Prostate gland (tissue), 2 donors: ENCODE data around the gene CD47. TPM values are rescaled to one million over a fixed set of nuclear protein-coding genes. Genes with fewer than 3 reads are reported as not detected.

Experiments used
- DNase-seq: peaks from one replicate; pipeline ENCODE4 v3.0.0-alpha.2; 2019; ENCODE audit warnings: low spot score
- H3K27ac ChIP-seq, 2 donors: fragments of 200-600 bp; sonication (generic); 2 replicates each; pipeline ENCODE4 v1.5.1; 2017 to 2019
- H3K27me3 ChIP-seq: fragments of 200-600 bp; sonication (generic); replicated peaks from 2 replicates; pipeline ENCODE4 v1.5.1; 2019; ENCODE audit not compliant: insufficient read depth
- H3K36me3 ChIP-seq, 2 donors: fragments of 200-600 bp; sonication (generic); 1 replicate in 1 of 2; 2 replicates in 1 of 2; pipeline versions ENCODE4 v1.5.1 to v1.8.1; 2017 to 2019
- H3K4me1 ChIP-seq: fragments of 200-600 bp; sonication (generic); replicated peaks from 2 replicates; pipeline ENCODE4 v1.5.1; 2019
- H3K4me3 ChIP-seq, 2 donors: fragments of 200-600 bp; sonication (generic); 2 replicates each; pipeline ENCODE4 v1.5.1; 2017 to 2019
- H3K9me3 ChIP-seq: fragments of 200-600 bp; sonication (generic); 2 replicates; pipeline ENCODE4 v1.5.1; 2017
- POLR2A ChIP-seq: fragments of 450-650 bp; IDR thresholded peaks from one replicate; pipeline ENCODE4 v1.6.1; 2016; ENCODE audit warnings: antibody characterized with exemption, mild to moderate bottlenecking
- POLR2AphosphoS5 ChIP-seq: sonication (generic); formaldehyde crosslinking; IDR thresholded peaks from one replicate; pipeline ENCODE4 v1.6.1; 2017; ENCODE audit warnings: antibody characterized with exemption
- WGBS: methylation state at CpG from one replicate; pipeline ENCODE4 v1.1.5; 2018; 5-methylcytosine and 5-hydroxymethylcytosine counted together
- intact Hi-C: fragments of 100-400 bp; cut with DNase I; formaldehyde crosslinking; loops from one replicate; pipeline ENCODE4 v1.14.2; 2022
- total RNA-seq, 2 donors: library from RNA; depleted of rRNA; stranded (reverse); fragments of >200 nt; gene quantifications; one replicate each; pipeline ENCODE4 v1.1.0, GENCODE V29; 2016
- TF ChIP-seq, protein P1 (sequence below), 4 experiments: fragments of 200-600 bp in 2 of 4; fragments of 450-650 bp in 2 of 4; sonication (generic) in 2 of 4; IDR thresholded peaks; 1 replicate in 3 of 4; 2 replicates in 1 of 4; pipeline ENCODE4 v1.5.1; 2016 to 2019; ENCODE audit warnings: antibody characterized with exemption in 4 of 4, mild to moderate bottlenecking in 2 of 4, moderate library complexity in 2 of 4

CD47 gene
- total RNA-seq, 2 donors from 2014 or later = 90.1 to 197 TPM

DNA sequence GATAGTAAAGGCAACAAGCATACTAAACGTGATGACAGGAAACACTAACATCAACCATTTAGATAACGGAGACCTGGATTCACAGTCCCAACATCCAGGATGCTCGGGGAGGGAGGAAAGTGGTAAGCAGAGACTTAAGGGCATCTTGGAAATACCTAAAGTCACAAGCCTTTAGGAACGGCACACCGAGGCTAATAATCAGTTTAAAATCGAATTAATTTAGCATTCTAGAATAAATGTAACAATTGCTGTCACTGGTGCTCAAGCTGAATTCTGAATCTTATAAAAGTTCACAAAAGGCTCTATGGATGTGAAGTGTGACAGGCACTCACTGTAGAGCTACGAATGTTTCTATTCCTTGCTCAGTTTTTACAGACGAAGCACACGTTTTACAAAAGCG is 1.3 kb downstream of the CD47 start:
- intact Hi-C loops = loop anchor here (5.0 to 10.0 kb wide), 2 partner anchors 133 to 385 kb away; partner anchors contain the start of gene IFT57
- Histone ChIP-seq H3K36me3 (no peaks in the 10 kb centered on the region), H3K4me3 (peak overlapping the region; percentile 97 to 99), H3K9me3 (no peaks in the 10 kb centered on the region), H3K4me1 (no peaks in the 10 kb centered on the region), H3K27ac (peak overlapping the region; percentile 91 to 95), H3K27me3 (no peaks in the 10 kb centered on the region)
- DNase-seq = no peak
- TF ChIP-seq POLR2A (no peak), POLR2AphosphoS5 (no peak)
- TF ChIP-seq, protein P1, sequence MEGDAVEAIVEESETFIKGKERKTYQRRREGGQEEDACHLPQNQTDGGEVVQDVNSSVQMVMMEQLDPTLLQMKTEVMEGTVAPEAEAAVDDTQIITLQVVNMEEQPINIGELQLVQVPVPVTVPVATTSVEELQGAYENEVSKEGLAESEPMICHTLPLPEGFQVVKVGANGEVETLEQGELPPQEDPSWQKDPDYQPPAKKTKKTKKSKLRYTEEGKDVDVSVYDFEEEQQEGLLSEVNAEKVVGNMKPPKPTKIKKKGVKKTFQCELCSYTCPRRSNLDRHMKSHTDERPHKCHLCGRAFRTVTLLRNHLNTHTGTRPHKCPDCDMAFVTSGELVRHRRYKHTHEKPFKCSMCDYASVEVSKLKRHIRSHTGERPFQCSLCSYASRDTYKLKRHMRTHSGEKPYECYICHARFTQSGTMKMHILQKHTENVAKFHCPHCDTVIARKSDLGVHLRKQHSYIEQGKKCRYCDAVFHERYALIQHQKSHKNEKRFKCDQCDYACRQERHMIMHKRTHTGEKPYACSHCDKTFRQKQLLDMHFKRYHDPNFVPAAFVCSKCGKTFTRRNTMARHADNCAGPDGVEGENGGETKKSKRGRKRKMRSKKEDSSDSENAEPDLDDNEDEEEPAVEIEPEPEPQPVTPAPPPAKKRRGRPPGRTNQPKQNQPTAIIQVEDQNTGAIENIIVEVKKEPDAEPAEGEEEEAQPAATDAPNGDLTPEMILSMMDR (IDR thresholded peaks at IDR 0.05) = no peak
- WGBS = 3% methylated on average over 10 of the region's 10 CpGs

DNA sequence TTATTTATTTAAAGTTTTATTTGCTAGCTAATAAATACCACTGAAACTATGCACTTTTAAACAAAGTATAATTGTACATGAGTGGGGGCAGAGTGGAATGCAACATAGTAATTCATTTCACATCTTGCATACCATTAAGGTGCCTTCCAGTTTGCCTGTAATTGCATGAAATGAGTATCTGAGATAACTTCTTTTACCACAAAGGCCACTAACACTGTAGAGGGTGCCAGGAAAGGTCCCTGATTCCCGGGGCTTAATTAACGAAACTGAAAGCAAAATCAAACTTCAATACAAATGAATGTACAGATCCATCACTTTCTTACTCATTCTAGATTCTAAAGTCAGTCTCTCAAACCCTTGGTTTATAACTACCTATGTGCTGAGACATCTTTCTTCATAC is 2.1 kb downstream of the CD47 start:
- H3K36me3 ChIP-seq = no peaks in the 10 kb centered on the region
- H3K4me1 ChIP-seq = no peaks in the 10 kb centered on the region
- peak overlapping the region; percentile 97 to 99 for H3K4me3 ChIP-seq
- peak overlapping the region; percentile 91 to 95 for H3K27ac ChIP-seq
- no peak for DNase-seq
- H3K9me3 ChIP-seq = no peaks in the 10 kb centered on the region
- no peaks in the 10 kb centered on the region for H3K27me3 ChIP-seq
- TF ChIP-seq, protein P1 (IDR thresholded peaks at IDR 0.05) = no peak
- TF ChIP-seq POLR2A (no peak), POLR2AphosphoS5 (no peak)
- 7% methylated on average over 2 of the region's 2 CpGs for WGBS
- intact Hi-C loops = loop anchor here (5.0 to 10.0 kb wide), 2 partner anchors 134 to 386 kb away; partner anchors contain the start of gene IFT57

DNA sequence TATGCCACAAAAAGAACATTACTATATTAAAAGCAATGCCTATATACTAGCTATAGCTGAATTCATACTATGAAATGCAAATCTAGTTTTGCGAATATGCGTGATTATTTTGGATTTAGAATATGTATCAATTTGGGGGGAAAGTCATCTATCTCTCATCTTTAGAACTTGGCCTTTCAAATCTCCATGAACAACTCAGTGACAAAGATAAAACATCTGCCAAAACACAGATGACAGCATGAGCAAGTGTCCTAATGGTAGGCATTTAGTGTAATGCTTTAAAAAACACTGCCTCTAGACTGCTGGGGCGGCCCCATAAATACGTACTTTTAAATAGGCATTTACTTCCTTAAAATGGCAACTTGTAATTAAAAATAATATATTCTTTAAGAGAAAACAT is 2.7 kb downstream of the CD47 start:
- no peak for DNase-seq
- Histone ChIP-seq H3K4me3 (peak overlapping the region; percentile 97 to 99), H3K9me3 (no peaks in the 10 kb centered on the region), H3K27me3 (no peaks in the 10 kb centered on the region), H3K36me3 (no peaks in the 10 kb centered on the region), H3K27ac (peak overlapping the region; percentile 91 to 95), H3K4me1 (no peaks in the 10 kb centered on the region)
- TF ChIP-seq POLR2A (no peak), POLR2AphosphoS5 (no peak)
- TF ChIP-seq, protein P1 (IDR thresholded peaks at IDR 0.05) = no peak
- 71% methylated on average over 4 of the region's 4 CpGs for WGBS
- intact Hi-C loops = loop anchor here (5.0 to 10.0 kb wide), 2 partner anchors 134 to 387 kb away; partner anchors contain the start of gene IFT57

DNA sequence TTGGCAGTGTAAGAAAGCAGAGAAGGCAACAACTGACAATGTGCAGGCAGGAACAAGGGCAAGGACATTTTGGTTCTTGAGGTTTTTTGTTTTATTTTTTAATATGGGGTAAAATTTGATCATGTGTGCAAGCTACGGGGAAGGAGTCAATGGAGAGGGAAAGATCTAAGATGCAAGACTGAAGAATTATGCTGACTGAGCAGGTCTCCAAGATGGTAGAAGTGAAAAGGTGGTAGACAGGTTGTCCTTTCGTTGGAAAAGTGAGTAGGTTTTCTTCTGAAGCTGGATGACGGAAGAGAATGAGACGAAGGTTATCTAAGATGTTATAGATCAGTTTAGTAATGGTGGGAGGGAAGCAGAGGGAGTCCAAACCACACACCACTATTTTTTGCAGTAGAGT is 4.2 kb downstream of the CD47 start:
- TF ChIP-seq, protein P1 (IDR thresholded peaks at IDR 0.05) = no peak
- no peak for TF ChIP-seq POLR2AphosphoS5
- no peak for TF ChIP-seq POLR2A
- H3K4me3 ChIP-seq = no peak overlapping the region
- WGBS = 96% methylated on average over 4 of the region's 4 CpGs
- DNase-seq = no peak
- H3K9me3 ChIP-seq = no peaks in the 10 kb centered on the region
- H3K27me3 ChIP-seq = no peaks in the 10 kb centered on the region
- no peaks in the 10 kb centered on the region for H3K36me3 ChIP-seq
- intact Hi-C loops = loop anchor here (5.0 to 10.0 kb wide), 2 partner anchors 136 to 388 kb away; partner anchors contain the start of gene IFT57
- no peak overlapping the region for H3K27ac ChIP-seq
- H3K4me1 ChIP-seq = no peaks in the 10 kb centered on the region

DNA sequence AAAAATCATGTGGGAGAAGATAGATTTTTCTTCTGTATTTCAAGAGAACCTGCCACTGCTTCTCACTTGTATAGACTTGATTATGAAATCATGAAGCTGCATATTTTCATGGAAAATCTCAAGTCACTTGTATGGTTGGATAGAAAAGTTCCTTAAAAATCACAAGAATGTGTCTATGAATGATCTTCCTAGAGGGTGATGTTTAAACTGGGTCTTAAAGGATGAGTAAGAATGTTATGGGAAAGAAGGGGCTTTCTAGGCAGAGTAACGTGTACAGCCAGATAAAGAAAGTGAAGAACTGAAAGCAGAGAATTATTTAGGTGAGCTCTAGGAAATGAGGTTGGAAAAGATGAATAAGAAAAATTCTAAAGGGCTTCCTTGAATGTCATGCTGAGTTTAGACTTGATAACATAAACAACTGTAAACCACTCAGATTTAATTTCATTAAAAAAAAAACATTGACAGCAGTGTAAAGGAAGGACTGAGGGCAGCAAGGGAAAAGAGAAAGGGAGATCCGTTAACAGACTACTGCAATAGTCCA is 5.0 kb downstream of the CD47 start:
- H3K4me3 ChIP-seq = no peak overlapping the region
- H3K4me1 ChIP-seq = no peaks in the 10 kb centered on the region
- intact Hi-C loops = loop anchor here (5.0 to 10.0 kb wide), 2 partner anchors 136 to 389 kb away; partner anchors contain the start of gene IFT57
- no peak overlapping the region for H3K27ac ChIP-seq
- no peaks in the 10 kb centered on the region for H3K36me3 ChIP-seq
- no peak for DNase-seq
- WGBS = 84% methylated on average over 2 of the region's 2 CpGs
- no peaks in the 10 kb centered on the region for H3K27me3 ChIP-seq
- TF ChIP-seq POLR2AphosphoS5 = no peak
- TF ChIP-seq POLR2A = no peak
- TF ChIP-seq, protein P1 (IDR thresholded peaks at IDR 0.05) = no peak
- H3K9me3 ChIP-seq = no peaks in the 10 kb centered on the region
